Measurements from ENCODE around the gene GANC. TPM values are rescaled to one million over a fixed set of nuclear protein-coding genes. Genes with fewer than 3 reads are reported as not detected.

Gene GANC
- total RNA-seq, 2 experiments from 2014 or later = 27.9 to 31.7 TPM

DNA sequence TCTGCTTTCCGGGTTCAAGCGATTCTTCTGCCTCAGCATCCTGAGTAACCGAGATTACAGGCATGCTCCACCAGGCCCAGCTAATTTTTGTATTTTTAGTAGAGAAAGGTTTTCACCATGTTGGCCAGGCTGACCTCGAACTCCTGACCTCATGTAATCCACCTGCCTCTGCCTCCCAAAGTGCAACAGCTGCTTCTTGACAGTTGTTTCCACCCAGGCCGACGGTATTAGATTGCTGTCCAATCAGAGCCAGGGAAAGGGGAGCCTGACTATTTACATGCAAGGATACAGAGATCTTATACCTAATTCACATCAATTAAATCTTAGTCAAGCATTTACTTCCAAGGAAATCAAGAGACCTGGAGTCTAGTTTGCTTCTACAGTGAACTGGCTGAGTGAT lies 82.3 kb downstream of the GANC start:
- no peak for TF ChIP-seq EZH2phosphoT487 (IDR thresholded peaks at IDR 0.05; ENCODE audit: borderline replicate concordance, low read depth, low read length)
- TF ChIP-seq, protein P1, sequence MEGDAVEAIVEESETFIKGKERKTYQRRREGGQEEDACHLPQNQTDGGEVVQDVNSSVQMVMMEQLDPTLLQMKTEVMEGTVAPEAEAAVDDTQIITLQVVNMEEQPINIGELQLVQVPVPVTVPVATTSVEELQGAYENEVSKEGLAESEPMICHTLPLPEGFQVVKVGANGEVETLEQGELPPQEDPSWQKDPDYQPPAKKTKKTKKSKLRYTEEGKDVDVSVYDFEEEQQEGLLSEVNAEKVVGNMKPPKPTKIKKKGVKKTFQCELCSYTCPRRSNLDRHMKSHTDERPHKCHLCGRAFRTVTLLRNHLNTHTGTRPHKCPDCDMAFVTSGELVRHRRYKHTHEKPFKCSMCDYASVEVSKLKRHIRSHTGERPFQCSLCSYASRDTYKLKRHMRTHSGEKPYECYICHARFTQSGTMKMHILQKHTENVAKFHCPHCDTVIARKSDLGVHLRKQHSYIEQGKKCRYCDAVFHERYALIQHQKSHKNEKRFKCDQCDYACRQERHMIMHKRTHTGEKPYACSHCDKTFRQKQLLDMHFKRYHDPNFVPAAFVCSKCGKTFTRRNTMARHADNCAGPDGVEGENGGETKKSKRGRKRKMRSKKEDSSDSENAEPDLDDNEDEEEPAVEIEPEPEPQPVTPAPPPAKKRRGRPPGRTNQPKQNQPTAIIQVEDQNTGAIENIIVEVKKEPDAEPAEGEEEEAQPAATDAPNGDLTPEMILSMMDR (conservative IDR thresholded peaks at IDR 0.05; ENCODE audit: low read length) = no peak
- ChIA-PET POLR2A (interaction anchor here (1.0 kb wide), 1 partner anchor 15 kb away, joined by 7 read pairs; no protein-coding TSS in a partner anchor), CTCF (ENCODE audit: unreplicated experiment) (no interaction called here)
- peaks cover 3% of the 10 kb centered on the region for H3K4me1 ChIP-seq (ENCODE audit: insufficient read depth, low read length, poor library complexity, severe bottlenecking)
- no peak overlapping the region for H3K27ac ChIP-seq (ENCODE audit: low read depth, low read length, poor library complexity, severe bottlenecking)
- no TSS peak for BruUV-seq (replicated peaks)
- no peaks in the 10 kb centered on the region for H3K9me2 ChIP-seq (ENCODE audit: insufficient read depth, low read length)
- H3K9me3 ChIP-seq (ENCODE audit: low read length) = no peaks in the 10 kb centered on the region
- no peak overlapping the region for H3K4me3 ChIP-seq (ENCODE audit: low read depth, low read length, poor library complexity, severe bottlenecking)
- no peak for DNase-seq (ENCODE audit: low spot score)
- no peaks in the 10 kb centered on the region for H4K20me1 ChIP-seq (ENCODE audit: insufficient read depth, low read length)
- no peaks in the 10 kb centered on the region for H3K79me2 ChIP-seq (ENCODE audit: insufficient read depth, low read depth, low read length)
- H2AFZ ChIP-seq (ENCODE audit: low read length) = no peak overlapping the region
- peaks cover 4% of the 10 kb centered on the region; the same call in 1 of the 2 replicates for H3K36me3 ChIP-seq (ENCODE audit: insufficient read depth, low read length)
- no peak overlapping the region for H3K4me2 ChIP-seq (ENCODE audit: low read length)
- intact Hi-C loops (cut with micrococcal nuclease; ENCODE audit: unreplicated experiment) = no loop called here

- H3K4me3 ChIP-seq (ENCODE audit: low read depth, low read length, poor library complexity, severe bottlenecking) = no peak overlapping the region
- no peaks in the 10 kb centered on the region for H4K20me1 ChIP-seq (ENCODE audit: insufficient read depth, low read length)
- no peak overlapping the region for H2AFZ ChIP-seq (ENCODE audit: low read length)
- POLR2A ChIA-PET = interaction anchor here (0.6 kb wide), 1 partner anchor 892 kb away, joined by 4 read pairs; no protein-coding TSS in a partner anchor
- no TSS peak for BruUV-seq (replicated peaks)
- H3K4me2 ChIP-seq (ENCODE audit: low read length) = no peak overlapping the region
- no peak overlapping the region for H3K27ac ChIP-seq (ENCODE audit: low read depth, low read length, poor library complexity, severe bottlenecking)
- TF ChIP-seq, protein P1 (conservative IDR thresholded peaks at IDR 0.05; ENCODE audit: low read length) = no peak
- TF ChIP-seq EZH2phosphoT487 (IDR thresholded peaks at IDR 0.05; ENCODE audit: borderline replicate concordance, low read depth, low read length) = no peak
- no peaks in the 10 kb centered on the region for H3K36me3 ChIP-seq (ENCODE audit: insufficient read depth, low read length)
- intact Hi-C loops (cut with micrococcal nuclease; ENCODE audit: unreplicated experiment) = no loop called here
- CTCF ChIA-PET (ENCODE audit: unreplicated experiment) = no interaction called here
- no peak for DNase-seq (ENCODE audit: low spot score)
- H3K4me1 ChIP-seq (ENCODE audit: insufficient read depth, low read length, poor library complexity, severe bottlenecking) = peaks cover 10% of the 10 kb centered on the region
- no peaks in the 10 kb centered on the region for H3K9me3 ChIP-seq (ENCODE audit: low read length)
- H3K79me2 ChIP-seq (ENCODE audit: insufficient read depth, low read depth, low read length) = no peaks in the 10 kb centered on the region
- H3K9me2 ChIP-seq (ENCODE audit: insufficient read depth, low read length) = no peaks in the 10 kb centered on the region
Measured at GRCh38 chr15:42356851-42357250, 83.8 kb downstream of the GANC start.

DNA sequence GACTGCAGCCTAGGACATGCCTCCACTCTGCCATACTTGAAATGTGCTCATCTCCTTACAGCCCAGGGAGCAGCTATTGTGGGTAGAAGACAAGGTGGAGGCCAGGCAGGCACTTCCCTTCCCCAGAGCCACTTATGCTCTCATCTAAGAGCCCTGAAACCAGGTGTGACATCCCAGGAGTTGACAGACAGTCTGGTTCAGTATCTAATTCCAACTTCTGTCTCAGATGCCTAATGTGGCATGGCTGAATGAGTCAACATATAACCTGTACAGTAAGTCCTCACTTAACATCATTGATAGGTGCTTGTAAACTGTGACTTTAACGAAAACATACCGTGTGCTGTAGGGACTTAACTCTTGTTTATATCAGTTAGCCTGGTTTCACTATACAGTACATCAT lies 85.1 kb downstream of the GANC start:
- Histone ChIP-seq H3K9me2 (ENCODE audit: insufficient read depth, low read length) (no peaks in the 10 kb centered on the region), H4K20me1 (ENCODE audit: insufficient read depth, low read length) (no peaks in the 10 kb centered on the region), H3K9me3 (ENCODE audit: low read length) (no peaks in the 10 kb centered on the region), H3K79me2 (ENCODE audit: insufficient read depth, low read depth, low read length) (no peaks in the 10 kb centered on the region), H2AFZ (ENCODE audit: low read length) (no peak overlapping the region), H3K36me3 (ENCODE audit: insufficient read depth, low read length) (no peaks in the 10 kb centered on the region), H3K4me2 (ENCODE audit: low read length) (no peak overlapping the region), H3K4me3 (ENCODE audit: low read depth, low read length, poor library complexity, severe bottlenecking) (no peak overlapping the region), H3K27ac (ENCODE audit: low read depth, low read length, poor library complexity, severe bottlenecking) (no peak overlapping the region), H3K4me1 (ENCODE audit: insufficient read depth, low read length, poor library complexity, severe bottlenecking) (peaks cover 15% of the 10 kb centered on the region)
- no peak for DNase-seq (ENCODE audit: low spot score)
- POLR2A ChIA-PET = interaction anchor here (0.6 kb wide), 2 partner anchors 99 to 160 kb away, joined by 3 to 6 read pairs; no protein-coding TSS in a partner anchor
- intact Hi-C loops (cut with micrococcal nuclease; ENCODE audit: unreplicated experiment) = no loop called here
- TF ChIP-seq EZH2phosphoT487 (IDR thresholded peaks at IDR 0.05; ENCODE audit: borderline replicate concordance, low read depth, low read length) = no peak
- TF ChIP-seq, protein P1 (conservative IDR thresholded peaks at IDR 0.05; ENCODE audit: low read length) = no peak
- CTCF ChIA-PET (ENCODE audit: unreplicated experiment) = no interaction called here
- no TSS peak for BruUV-seq (replicated peaks)
